Stomach (tissue), 9 donors: Measurements from ENCODE around the gene WWOX. TPM values are rescaled to one million over a fixed set of nuclear protein-coding genes. Genes with fewer than 3 reads are reported as not detected.

Experiments used
- DNase-seq, 2 donors: peaks; one replicate each; pipeline versions ENCODE4 v3.0.0 to v3.0.0-alpha.2; 2013 to 2019
- H3K27ac ChIP-seq, 5 donors: fragments of 200-600 bp in 4 of 5; sonication (generic) in 4 of 5; one replicate each; pipeline ENCODE4 v1.5.1; 2013 to 2019; ENCODE audit warnings: mild to moderate bottlenecking in 1 of 5, moderate library complexity in 1 of 5
- H3K27me3 ChIP-seq, 3 donors: fragments of 200-600 bp; sonication (generic); one replicate each; pipeline ENCODE4 v1.5.1; 2017 to 2019; ENCODE audit warnings: mixed run types in 1 of 3
- H3K36me3 ChIP-seq, 4 donors: fragments of 200-600 bp; sonication (generic); 1 replicate in 3 of 4; 2 replicates in 1 of 4; pipeline ENCODE4 v1.5.1; 2016 to 2019
- H3K4me1 ChIP-seq, 4 donors: fragments of 200-600 bp; sonication (generic); one replicate each; pipeline ENCODE4 v1.5.1; 2016 to 2019
- H3K4me3 ChIP-seq, 4 donors: fragments of 200-600 bp; sonication (generic) in 3 of 4; one replicate each; pipeline ENCODE4 v1.5.1; 2016 to 2019; ENCODE audit warnings: mild to moderate bottlenecking in 1 of 4
- H3K9me3 ChIP-seq, 4 donors: fragments of 200-600 bp; sonication (generic); one replicate each; pipeline ENCODE4 v1.5.1; 2016 to 2019
- CTCF ChIP-seq, 7 experiments: fragments of 450-650 bp in 4 of 7; fragments of 200-600 bp in 3 of 7; sonication (generic) in 3 of 7; IDR thresholded peaks; one replicate each; pipeline ENCODE4 v1.5.1; 2016 to 2019; ENCODE audit warnings: antibody characterized with exemption in 7 of 7, control low read depth in 2 of 7, mild to moderate bottlenecking in 1 of 7
- EP300 ChIP-seq: sonication (generic); formaldehyde crosslinking; IDR thresholded peaks from one replicate; pipeline ENCODE4 v1.6.1; 2017; ENCODE audit warnings: antibody characterized with exemption
- POLR2A ChIP-seq, 4 donors: fragments of 450-650 bp; IDR thresholded peaks; one replicate each; pipeline ENCODE4 v1.6.1; 2016; ENCODE audit warnings: antibody characterized with exemption in 4 of 4, control low read depth in 2 of 4, mild to moderate bottlenecking in 1 of 4, moderate library complexity in 1 of 4
- POLR2AphosphoS5 ChIP-seq, 3 donors: sonication (generic); formaldehyde crosslinking; IDR thresholded peaks; one replicate each; pipeline ENCODE4 v1.6.1; 2016; ENCODE audit warnings: antibody characterized with exemption in 3 of 3
- whole genome bisulfite sequencing, 5 donors: extraction: QIAGEN DNeasy Blood & Tissue Kit in 3 of 5; methylation state at CpG; one replicate each; pipeline versions ENCODE4 v1.1.5 to v1.1.7; 2013 to 2018; 5-methylcytosine and 5-hydroxymethylcytosine counted together
- intact Hi-C: fragments of 100-400 bp; cut with DNase I; formaldehyde crosslinking; loops from one replicate; pipeline ENCODE4 v1.15.1; 2023; ENCODE audit warnings: low total_unique reads
- polyA plus RNA-seq, 3 donors: library from polyadenylated mRNA; stranded (reverse); fragments of 200-250 nt; gene quantifications; one replicate each; pipeline ENCODE4 v1.2.3, GENCODE V29; 2013
- total RNA-seq, 5 donors: library from RNA; depleted of rRNA; stranded (reverse); fragments of >200 nt; gene quantifications; one replicate each; pipeline versions ENCODE4 v1.1.0 to v1.2.3, GENCODE V29; 2014 to 2016
- donor health status: healthy with polysubstance abuse.
- donor health status: Bipolar disorder and iron deficiency.
- donor health status: healthy.

Gene WWOX
- total and polyA plus RNA-seq, 8 donors, result 7.7 to 129 (median 48.7) TPM

GRCh38 chr16:78425891-78426510 is 326.5 kb downstream of the WWOX start:
- no peak for TF ChIP-seq CTCF (IDR thresholded peaks at IDR 0.05)
- no peak for TF ChIP-seq EP300
- TF ChIP-seq POLR2AphosphoS5 (IDR thresholded peaks at IDR 0.05), result no peak
- no peak for TF ChIP-seq POLR2A (IDR thresholded peaks at IDR 0.05)
- DNase-seq, result no peak
- Histone ChIP-seq H3K4me1 (no peaks in the 10 kb centered on the region), H3K27ac (no peak overlapping the region), H3K36me3 (no peaks in the 10 kb centered on the region), H3K27me3 (no peaks in the 10 kb centered on the region), H3K4me3 (no peak overlapping the region), H3K9me3 (no peaks in the 10 kb centered on the region)
- 87 to 95% (median 92%) methylated on average over 7 of the region's 7 CpGs for WGBS, 5 donors
- intact Hi-C loops, result no loop called here

GRCh38 chr16:78428193-78428592 is 328.7 kb downstream of the WWOX start:
- H3K4me3 ChIP-seq, result no peak overlapping the region
- WGBS, 5 donors, result 51 to 76% (median 60%) methylated on average over 3 of the region's 3 CpGs
- H3K27ac ChIP-seq, result no peak overlapping the region
- no peaks in the 10 kb centered on the region for H3K4me1 ChIP-seq
- peaks cover 0 to 7% (median 5%) of the 10 kb centered on the region in 4 donors for H3K36me3 ChIP-seq
- intact Hi-C loops, result no loop called here
- no peak for DNase-seq
- H3K27me3 ChIP-seq, result no peaks in the 10 kb centered on the region
- TF ChIP-seq CTCF (IDR thresholded peaks at IDR 0.05) (no peak), POLR2AphosphoS5 (IDR thresholded peaks at IDR 0.05) (no peak), POLR2A (IDR thresholded peaks at IDR 0.05) (no peak), EP300 (no peak)
- no peaks in the 10 kb centered on the region for H3K9me3 ChIP-seq

- intact Hi-C loops, result no loop called here
- 88 to 98% (median 93%) methylated on average over 4 of the region's 4 CpGs for WGBS, 5 donors
- Histone ChIP-seq H3K9me3 (no peaks in the 10 kb centered on the region), H3K4me1 (no peaks in the 10 kb centered on the region), H3K27ac (no peak overlapping the region), H3K4me3 (no peak overlapping the region), H3K27me3 (no peaks in the 10 kb centered on the region), H3K36me3 (peaks cover 0 to 7% (median 5%) of the 10 kb centered on the region in 4 donors)
- no peak for DNase-seq
- TF ChIP-seq POLR2AphosphoS5 (IDR thresholded peaks at IDR 0.05), result no peak
- TF ChIP-seq CTCF (IDR thresholded peaks at IDR 0.05), result no peak
- no peak for TF ChIP-seq POLR2A (IDR thresholded peaks at IDR 0.05)
- no peak for TF ChIP-seq EP300
Observed at GRCh38 chr16:78430281-78430680, 330.8 kb downstream of the WWOX start.

GRCh38 chr16:78431004-78431670 is 331.7 kb downstream of the WWOX start:
- no peaks in the 10 kb centered on the region for H3K9me3 ChIP-seq
- TF ChIP-seq EP300 (no peak), POLR2A (IDR thresholded peaks at IDR 0.05) (no peak), POLR2AphosphoS5 (IDR thresholded peaks at IDR 0.05) (no peak), CTCF (IDR thresholded peaks at IDR 0.05) (no peak)
- H3K27ac ChIP-seq, result no peak overlapping the region
- no peak overlapping the region for H3K4me3 ChIP-seq
- 74 to 80% (median 76%) methylated on average over 6 of the region's 6 CpGs for WGBS, 5 donors
- H3K27me3 ChIP-seq, result no peaks in the 10 kb centered on the region
- intact Hi-C loops, result no loop called here
- DNase-seq, result no peak
- H3K36me3 ChIP-seq, result peaks cover 0 to 7% (median 5%) of the 10 kb centered on the region in 4 donors
- no peaks in the 10 kb centered on the region for H3K4me1 ChIP-seq
